Effector memory CD4-positive, alpha-beta T cell (primary cell): ENCODE data around the gene NCAM2.
"Not testable (repeated sequence)": the region's sequence is repeated elsewhere in the genome, so short reads cannot be mapped to it uniquely, and the experiment has no call there.

ENCODE experiments used
- DNase-seq, 3 donors: peaks; one replicate each; pipeline ENCODE4 v3.0.0-alpha.2; 2020
- H3K27ac ChIP-seq: 2 replicates; pipeline ENCODE4 v1.7.0; 2013; ENCODE audit warnings: mild to moderate bottlenecking, low read length, moderate library complexity; ENCODE audit not compliant: insufficient read depth, poor library complexity, severe bottlenecking
- H3K27me3 ChIP-seq: replicated peaks from 2 replicates; pipeline ENCODE4 v1.7.0; 2013; ENCODE audit warnings: mild to moderate bottlenecking, low read length; ENCODE audit not compliant: insufficient read depth, control insufficient read depth, poor library complexity, severe bottlenecking
- H3K36me3 ChIP-seq: 2 replicates; pipeline ENCODE4 v1.7.0; 2013; ENCODE audit warnings: mild to moderate bottlenecking, low read length, moderate library complexity; ENCODE audit not compliant: control insufficient read depth, insufficient read depth
- H3K4me1 ChIP-seq: 2 replicates; pipeline ENCODE4 v1.7.0; 2013; ENCODE audit warnings: low read length, mild to moderate bottlenecking; ENCODE audit not compliant: control insufficient read depth, insufficient read depth, poor library complexity, severe bottlenecking
- H3K4me3 ChIP-seq: 2 replicates; pipeline ENCODE4 v1.7.0; 2013; ENCODE audit warnings: low read length, low read depth, mild to moderate bottlenecking; ENCODE audit not compliant: insufficient read depth, poor library complexity, severe bottlenecking
- H3K9me3 ChIP-seq: 2 replicates; pipeline ENCODE4 v1.7.0; 2013; ENCODE audit warnings: mild to moderate bottlenecking, low read length, moderate library complexity; ENCODE audit not compliant: control insufficient read depth

The NCAM2 gene

DNA sequence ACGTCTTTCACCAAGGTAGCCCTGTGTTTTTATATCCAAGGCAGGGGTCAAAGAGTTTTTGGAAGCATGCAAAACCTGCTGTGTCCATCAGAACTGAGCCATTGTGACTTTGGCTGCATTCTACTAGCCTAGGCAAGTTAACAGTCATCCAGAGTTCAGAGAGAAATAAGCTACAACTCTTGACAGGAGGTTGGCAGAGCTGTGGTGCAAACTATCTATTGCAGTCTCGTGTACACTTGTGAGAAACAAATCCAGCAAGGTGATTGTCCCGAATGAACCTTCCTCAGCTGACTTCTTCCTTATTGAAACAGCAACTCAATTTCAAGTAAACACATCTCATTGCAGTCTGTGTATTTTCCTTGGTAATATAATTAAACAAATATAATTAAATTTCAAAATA is 124.5 kb downstream of the NCAM2 start:
- H3K27me3 ChIP-seq = no peaks in the 10 kb centered on the region
- H3K9me3 ChIP-seq = no peaks in the 10 kb centered on the region
- H3K4me1 ChIP-seq = no peaks in the 10 kb centered on the region
- no peaks in the 10 kb centered on the region for H3K36me3 ChIP-seq
- no peak for DNase-seq
- no peak overlapping the region for H3K4me3 ChIP-seq
- no peak overlapping the region for H3K27ac ChIP-seq

DNA sequence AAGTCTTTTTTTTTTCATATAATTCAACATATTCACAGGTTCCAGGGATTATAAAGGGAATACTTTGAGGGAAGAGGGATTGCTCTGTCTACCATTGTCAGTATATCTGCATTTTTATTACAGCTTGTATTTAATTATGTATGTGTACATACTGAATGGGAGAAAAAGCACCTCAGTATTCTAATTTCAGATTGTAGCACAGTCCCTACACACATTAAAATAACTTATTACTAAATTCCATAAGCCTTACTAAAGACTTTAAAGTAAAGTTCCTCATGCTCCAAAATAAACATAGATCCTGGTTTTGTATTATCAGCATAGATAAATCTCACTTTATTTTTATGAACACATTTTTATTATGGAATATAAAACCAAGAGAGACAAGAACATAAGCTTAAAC is 134.2 kb downstream of the NCAM2 start:
- no peak for DNase-seq
- Histone ChIP-seq H3K9me3 (no peaks in the 10 kb centered on the region), H3K27ac (no peak overlapping the region), H3K36me3 (no peaks in the 10 kb centered on the region), H3K27me3 (no peaks in the 10 kb centered on the region), H3K4me1 (no peaks in the 10 kb centered on the region), H3K4me3 (no peak overlapping the region)

DNA sequence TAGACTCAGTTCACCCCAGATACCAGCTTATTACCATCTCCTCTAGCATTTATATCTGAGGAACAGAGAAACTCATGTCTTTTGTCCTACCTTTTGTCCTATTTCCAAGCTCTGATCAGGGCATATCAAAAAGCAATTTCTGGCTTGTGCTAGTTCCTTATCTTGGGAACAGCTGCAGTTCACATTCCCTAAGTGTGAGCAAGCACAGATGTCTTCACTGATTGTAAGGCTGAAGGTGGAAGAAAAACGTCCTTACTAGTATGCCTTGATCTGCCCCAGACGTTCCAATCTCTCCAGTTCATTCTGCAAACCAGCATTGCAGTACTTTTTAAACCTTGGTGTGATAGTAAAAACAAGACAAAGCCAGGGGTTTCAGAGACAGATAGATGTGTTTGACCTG is 139.8 kb downstream of the NCAM2 start:
- DNase-seq = no peak
- Histone ChIP-seq H3K27me3 (no peaks in the 10 kb centered on the region), H3K9me3 (no peaks in the 10 kb centered on the region)

DNA sequence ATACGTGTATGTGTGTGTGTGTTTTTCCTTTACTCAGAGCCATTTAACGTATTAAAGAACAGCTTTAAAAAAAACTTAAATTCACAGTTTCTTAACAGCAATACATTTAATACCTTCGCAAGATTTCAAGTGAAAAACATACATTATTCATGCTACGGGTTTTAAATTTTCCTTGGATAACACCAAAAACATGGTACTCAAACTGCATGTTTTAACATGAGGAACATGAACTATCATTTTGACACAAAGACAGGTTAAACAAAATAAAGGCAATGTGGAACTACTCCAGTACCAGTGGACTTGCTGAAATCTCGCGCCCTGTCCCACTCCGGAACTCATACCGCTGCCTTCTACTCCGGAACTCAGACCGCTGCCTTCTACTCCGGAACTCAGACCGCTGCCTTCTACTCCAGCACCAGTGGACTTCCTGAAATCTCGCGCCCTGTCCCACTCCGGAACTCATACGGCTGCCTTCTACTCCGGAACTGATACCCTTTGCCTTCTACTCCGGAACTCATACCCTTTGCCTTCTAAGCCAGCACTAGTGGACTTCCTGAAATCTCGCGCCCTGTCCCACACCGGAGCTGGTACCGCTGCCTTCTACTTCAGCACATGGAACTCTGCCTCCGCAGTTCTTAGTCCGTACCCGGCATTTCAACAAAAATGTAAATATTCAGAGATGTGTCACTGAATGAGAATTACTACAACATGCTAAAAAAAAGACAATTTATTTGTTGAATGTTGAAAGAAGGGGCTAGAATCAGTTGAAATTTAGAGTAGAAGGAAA is 148.6 kb downstream of the NCAM2 start:
- no peak for DNase-seq
- Histone ChIP-seq H3K27me3 (no peaks in the 10 kb centered on the region), H3K9me3 (no peaks in the 10 kb centered on the region), H3K4me3 (no peak overlapping the region), H3K4me1 (no peaks in the 10 kb centered on the region), H3K36me3 (no peaks in the 10 kb centered on the region), H3K27ac (no peak overlapping the region)

More for the DNA sequence above, 139.8 kb downstream of the NCAM2 start:
- no peaks in the 10 kb centered on the region for H3K4me1 ChIP-seq
- H3K4me3 ChIP-seq = no peak overlapping the region
- H3K36me3 ChIP-seq = no peaks in the 10 kb centered on the region
- H3K27ac ChIP-seq = no peak overlapping the region

DNA sequence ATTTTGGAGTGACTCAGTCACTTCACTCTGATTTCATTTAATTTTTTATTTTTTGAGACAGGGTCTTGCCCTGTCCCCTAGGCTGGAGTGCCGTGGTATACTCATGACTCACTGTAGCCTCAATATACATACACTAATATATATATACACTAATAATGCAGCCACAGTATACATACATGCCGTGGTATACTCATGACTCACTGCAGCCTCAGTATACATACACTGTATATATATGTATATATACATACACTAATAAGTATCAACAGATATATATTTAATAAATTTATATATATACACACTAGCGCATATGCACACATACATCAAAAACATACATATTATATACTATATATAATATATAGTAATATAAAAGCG is 149.2 kb downstream of the NCAM2 start:
- Histone ChIP-seq H3K4me1 (no peaks in the 10 kb centered on the region), H3K36me3 (no peaks in the 10 kb centered on the region), H3K27me3 (no peaks in the 10 kb centered on the region), H3K9me3 (no peaks in the 10 kb centered on the region), H3K27ac (no peak overlapping the region), H3K4me3 (no peak overlapping the region)
- no peak for DNase-seq

DNA sequence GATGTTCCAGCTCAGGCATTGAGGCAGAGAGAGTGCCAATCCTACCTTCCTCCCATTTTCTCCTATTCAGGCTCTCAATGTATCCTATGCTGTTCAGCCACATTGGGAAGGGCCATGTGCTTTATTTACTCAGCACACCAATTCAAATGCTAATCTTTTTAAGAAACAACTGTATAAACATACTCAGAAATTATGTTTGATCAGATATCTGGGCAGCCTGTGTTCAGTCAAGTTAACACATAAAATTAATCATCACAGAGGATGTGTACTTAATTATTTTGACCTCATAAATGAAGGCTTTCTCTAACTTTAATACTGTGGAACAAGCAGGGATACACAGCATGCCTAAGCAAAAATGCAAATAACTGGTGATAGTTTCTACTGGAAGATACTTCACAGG is 149.8 kb downstream of the NCAM2 start:
- no peak overlapping the region for H3K4me3 ChIP-seq
- H3K4me1 ChIP-seq = no peaks in the 10 kb centered on the region
- no peaks in the 10 kb centered on the region for H3K36me3 ChIP-seq
- H3K9me3 ChIP-seq = no peaks in the 10 kb centered on the region
- no peak overlapping the region for H3K27ac ChIP-seq
- DNase-seq = no peak
- H3K27me3 ChIP-seq = no peaks in the 10 kb centered on the region

DNA sequence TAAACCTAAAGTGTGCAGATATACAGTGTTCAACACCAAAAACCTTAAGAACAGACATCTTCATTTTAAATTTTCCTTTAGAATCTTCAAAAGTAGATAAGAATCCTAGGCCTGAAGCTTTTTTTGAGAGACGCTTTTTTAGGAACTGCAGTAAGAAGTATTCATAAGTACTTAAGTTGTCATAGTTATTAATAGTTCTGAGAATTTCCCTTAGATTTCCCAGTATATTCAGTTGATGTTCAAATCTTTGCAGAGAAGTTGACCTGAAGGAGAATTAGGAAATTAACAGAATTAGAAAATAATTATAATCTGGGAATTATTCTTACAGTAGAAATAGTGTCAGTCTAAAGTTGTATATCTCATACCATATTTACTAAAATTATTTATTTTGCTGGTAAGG is 150.3 kb downstream of the NCAM2 start:
- H3K4me1 ChIP-seq = no peaks in the 10 kb centered on the region
- H3K27me3 ChIP-seq = no peaks in the 10 kb centered on the region
- no peak for DNase-seq
- H3K9me3 ChIP-seq = no peaks in the 10 kb centered on the region
- H3K27ac ChIP-seq = no peak overlapping the region
- H3K36me3 ChIP-seq = no peaks in the 10 kb centered on the region
- no peak overlapping the region for H3K4me3 ChIP-seq

DNA sequence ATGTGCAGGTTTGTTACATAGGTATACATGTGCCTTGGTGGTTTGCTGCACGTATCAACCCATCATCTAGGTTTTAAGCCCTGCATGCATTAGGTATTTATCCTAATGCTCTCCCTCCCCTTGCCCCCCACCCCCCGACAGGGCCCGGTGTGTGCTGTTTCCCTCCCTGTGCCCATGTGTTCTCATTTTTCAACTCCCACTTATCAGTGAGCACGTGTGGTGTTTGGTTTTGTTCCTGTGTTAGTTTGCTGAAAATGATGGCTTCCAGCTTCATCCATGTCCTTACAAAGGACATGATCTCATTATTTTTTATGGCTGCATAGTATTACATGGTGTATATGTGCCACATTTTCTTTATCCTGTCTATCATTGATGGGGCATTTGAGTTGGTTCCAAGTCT is 151.2 kb downstream of the NCAM2 start:
- H3K4me1 ChIP-seq, H3K27ac ChIP-seq, H3K27me3 ChIP-seq, H3K36me3 ChIP-seq, H3K9me3 ChIP-seq, H3K4me3 ChIP-seq, DNase-seq: not testable (repeated sequence)

DNA sequence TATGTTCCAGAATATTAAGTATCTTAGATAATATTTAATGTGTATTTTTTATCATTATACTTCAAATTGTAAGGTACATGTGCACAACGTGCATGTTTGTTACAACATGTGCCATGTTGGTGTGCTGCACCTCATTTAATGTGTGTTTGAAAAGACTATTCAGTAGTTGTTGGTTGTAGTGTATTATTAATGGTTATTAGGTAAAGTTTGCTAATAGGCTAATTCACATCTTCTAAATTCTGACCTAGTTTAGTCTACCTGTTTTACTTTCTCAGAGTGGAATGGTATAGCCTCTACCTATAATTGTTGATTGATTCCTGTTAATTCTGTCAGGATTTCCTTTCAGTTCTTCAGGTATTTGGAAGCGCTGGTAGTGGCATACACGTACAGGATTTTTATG is 153.0 kb downstream of the NCAM2 start:
- DNase-seq = no peak
- Histone ChIP-seq H3K36me3 (no peaks in the 10 kb centered on the region), H3K9me3 (no peaks in the 10 kb centered on the region), H3K4me1 (no peaks in the 10 kb centered on the region), H3K4me3 (no peak overlapping the region), H3K27ac (no peak overlapping the region), H3K27me3 (no peaks in the 10 kb centered on the region)

DNA sequence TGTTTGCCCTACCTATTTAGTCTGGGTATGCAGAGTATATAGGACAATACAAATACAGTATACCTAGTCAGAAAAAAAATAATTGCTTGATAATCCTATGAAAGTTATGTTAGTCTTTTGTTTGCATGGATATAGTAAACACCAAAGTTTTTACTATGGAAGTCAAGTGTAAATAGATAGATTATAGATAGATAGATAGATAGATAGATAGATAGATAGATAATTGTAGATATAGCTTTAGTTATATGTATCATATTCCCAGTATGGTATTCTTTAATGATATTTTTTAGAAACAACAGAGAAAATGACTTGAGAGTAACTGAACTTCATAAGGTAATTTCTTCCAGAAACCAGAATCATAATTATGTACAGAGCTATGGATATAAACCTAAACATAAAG is 158.2 kb downstream of the NCAM2 start:
- no peak overlapping the region for H3K4me3 ChIP-seq
- no peak for DNase-seq
- H3K9me3 ChIP-seq = no peaks in the 10 kb centered on the region
- no peaks in the 10 kb centered on the region for H3K36me3 ChIP-seq
- H3K27me3 ChIP-seq = no peaks in the 10 kb centered on the region
- H3K4me1 ChIP-seq = no peaks in the 10 kb centered on the region
- no peak overlapping the region for H3K27ac ChIP-seq
